Heart left ventricle (tissue), 13 donors: ENCODE data around the gene WFS1.

ENCODE experiments used
- POLR2A ChIP-seq, 2 donors: fragments of 450-650 bp; IDR thresholded peaks; one replicate each; pipeline ENCODE4 v1.6.1; 2017; ENCODE audit warnings: antibody characterized with exemption in 2 of 2, mild to moderate bottlenecking in 2 of 2, moderate library complexity in 2 of 2
- TF ChIP-seq, protein P1 (sequence below), 12 donors: fragments of 200-600 bp; sonication (generic) in 4 of 12; IDR thresholded peaks; one replicate each; pipeline versions ENCODE4 v1.5.0 to v1.8.0; 2018 to 2022; ENCODE audit warnings: antibody characterized with exemption in 12 of 12, mild to moderate bottlenecking in 5 of 12
- donor health status: ischemic (EF 13 %, LVEDD 7.1; RV severe dilation, severe dysfunction).
- donor health status: DM: no; HTN: yes; CAD: no.
- donor health status: DM: no; HTN: no; CAD: no.
- donor health status: ischemic (EF 25% LVEDD 6.9; RV normal size, moderate dysfunction).
- donor health status: ischemic (EF 25% LVEDD 5.7; RV mildly dilated, moderate dysfunction).
- donor health status: ischemic (EF 35%, LVEDD 5.7; RV mildly dilated, moderate dysfunction).
- donor health status: nonischemic (EF 11% LVEDD 7.7; RV severe dilation, severe dysfunction).
- donor health status: DM: yes; HTN: yes; CAD: no.
- donor health status: PGD.
- donor health status: ischemic (EF 29% LVEDD 5.4; RV normal size, mild dysfunction).
- donor health status: nonischemic (EF 23%, LVEDD 6.1; RV moderate dilation, normal function).

DNA sequence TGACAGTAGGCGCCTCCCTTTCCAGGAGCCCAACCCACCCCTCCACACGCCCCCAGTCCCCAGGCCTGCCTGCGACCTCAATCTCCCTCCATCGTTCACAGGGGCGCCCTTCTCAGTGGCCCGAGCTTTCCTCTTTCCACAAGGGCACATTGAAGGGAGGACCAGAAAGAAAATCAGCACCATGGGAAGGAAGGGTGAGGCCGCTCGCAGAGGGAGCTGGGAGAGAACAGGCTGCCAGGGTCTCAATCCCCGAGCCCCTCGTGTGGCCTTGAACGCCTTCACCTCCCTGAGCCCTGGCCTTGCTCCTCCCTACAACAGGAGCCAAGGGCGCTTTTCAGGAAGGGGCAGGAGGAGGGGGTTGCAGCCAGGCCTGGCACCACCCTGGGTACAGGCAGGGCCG, 66.5 kb downstream of the WFS1 start:
- TF ChIP-seq, protein P1, sequence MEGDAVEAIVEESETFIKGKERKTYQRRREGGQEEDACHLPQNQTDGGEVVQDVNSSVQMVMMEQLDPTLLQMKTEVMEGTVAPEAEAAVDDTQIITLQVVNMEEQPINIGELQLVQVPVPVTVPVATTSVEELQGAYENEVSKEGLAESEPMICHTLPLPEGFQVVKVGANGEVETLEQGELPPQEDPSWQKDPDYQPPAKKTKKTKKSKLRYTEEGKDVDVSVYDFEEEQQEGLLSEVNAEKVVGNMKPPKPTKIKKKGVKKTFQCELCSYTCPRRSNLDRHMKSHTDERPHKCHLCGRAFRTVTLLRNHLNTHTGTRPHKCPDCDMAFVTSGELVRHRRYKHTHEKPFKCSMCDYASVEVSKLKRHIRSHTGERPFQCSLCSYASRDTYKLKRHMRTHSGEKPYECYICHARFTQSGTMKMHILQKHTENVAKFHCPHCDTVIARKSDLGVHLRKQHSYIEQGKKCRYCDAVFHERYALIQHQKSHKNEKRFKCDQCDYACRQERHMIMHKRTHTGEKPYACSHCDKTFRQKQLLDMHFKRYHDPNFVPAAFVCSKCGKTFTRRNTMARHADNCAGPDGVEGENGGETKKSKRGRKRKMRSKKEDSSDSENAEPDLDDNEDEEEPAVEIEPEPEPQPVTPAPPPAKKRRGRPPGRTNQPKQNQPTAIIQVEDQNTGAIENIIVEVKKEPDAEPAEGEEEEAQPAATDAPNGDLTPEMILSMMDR (IDR thresholded peaks at IDR 0.05): no peak
- no peak for TF ChIP-seq POLR2A (IDR thresholded peaks at IDR 0.05)
